NCI-H226 (cell line): ENCODE measurements around the gene HSD17B4.
A peak's percentile ranks its signal among the peaks of the same experiment; 100 is the strongest.
"Not testable (repeated sequence)": the region's sequence is repeated elsewhere in the genome, so short reads cannot be mapped to it uniquely, and the experiment has no call there.

Experiments used
- DNase-seq: peaks from one replicate; pipeline ENCODE4 v3.0.0-alpha.2; 2015

The HSD17B4 gene

GRCh38 chr5:119452373-119453039 lies at the start of gene HSD17B4:
HSD17B4 (plus strand) TSS chr5:119452497; CDS start chr5:119452576, 79 bp downstream.
- peak; percentile 84 for DNase-seq

- DNase-seq, result no peak
Measured at GRCh38 chr5:119402555-119402954, 49.7 kb upstream of the HSD17B4 start.

DNA sequence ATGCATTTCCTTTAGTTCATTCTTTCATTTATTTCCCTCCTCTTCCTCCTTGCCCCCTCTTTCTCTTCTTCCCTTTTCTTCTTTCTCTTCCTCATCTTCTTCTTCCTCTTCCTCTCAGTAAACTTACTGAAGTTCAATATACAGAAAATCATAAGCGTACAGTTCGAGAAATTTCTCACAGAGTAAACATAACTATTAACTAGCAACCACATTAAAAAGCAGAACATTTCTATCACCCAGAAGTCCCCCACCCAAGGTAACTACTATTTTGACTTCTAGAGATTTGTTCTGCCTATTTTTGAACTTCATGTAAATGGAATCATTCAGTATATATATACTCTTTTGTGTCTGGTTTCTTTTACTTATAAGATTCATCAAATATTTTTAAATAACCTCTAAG lies 48.3 kb upstream of the HSD17B4 start:
- DNase-seq, result no peak

DNA sequence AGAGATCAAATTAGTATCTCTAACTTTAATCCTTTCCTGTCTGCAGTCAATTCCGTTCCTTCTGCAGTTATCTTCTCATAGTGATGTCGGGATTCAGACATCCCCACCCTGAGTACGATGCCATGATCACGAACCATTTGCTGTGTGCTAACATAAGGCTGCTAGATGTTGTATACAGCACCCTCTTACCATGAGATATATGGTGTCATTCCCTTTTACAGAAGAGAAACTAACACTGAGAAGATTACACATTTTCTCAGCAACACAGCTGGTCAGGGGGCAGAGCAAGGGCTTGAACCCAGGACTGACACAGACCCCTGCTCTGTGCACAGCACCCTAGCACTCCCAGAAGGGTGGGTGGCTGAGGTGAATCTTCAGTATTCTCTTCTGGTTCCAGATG lies 46.9 kb upstream of the HSD17B4 start:
- no peak for DNase-seq

DNA sequence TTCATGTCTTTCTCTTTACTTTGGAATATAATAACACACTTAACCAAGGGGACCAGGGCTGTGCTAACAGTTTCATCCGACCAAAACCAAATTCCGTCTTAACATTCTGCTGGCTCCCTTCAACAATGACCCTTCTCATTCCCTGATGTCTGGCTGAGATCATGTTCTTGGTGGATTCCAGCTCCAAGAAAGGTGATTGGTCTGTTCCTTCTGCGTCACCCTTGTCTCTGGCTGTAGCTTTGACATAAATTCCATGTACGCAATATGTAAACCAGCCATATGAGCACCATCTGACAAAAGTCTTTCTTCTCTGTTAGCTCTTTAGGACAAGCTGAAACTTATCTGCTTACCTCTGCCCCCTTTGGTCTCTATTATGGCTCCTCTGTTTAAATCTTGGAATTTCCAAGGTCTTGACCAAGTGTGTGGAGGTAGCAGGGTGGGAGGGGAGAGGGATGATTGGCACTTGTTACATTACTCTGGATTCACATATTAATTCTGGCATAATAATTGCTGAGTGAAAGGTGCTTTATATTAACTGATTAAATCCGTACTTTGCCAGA lies 45.7 kb upstream of the HSD17B4 start:
- no peak for DNase-seq

- no peak for DNase-seq
Measured at GRCh38 chr5:119409235-119409815, 43.0 kb upstream of the HSD17B4 start.

DNA sequence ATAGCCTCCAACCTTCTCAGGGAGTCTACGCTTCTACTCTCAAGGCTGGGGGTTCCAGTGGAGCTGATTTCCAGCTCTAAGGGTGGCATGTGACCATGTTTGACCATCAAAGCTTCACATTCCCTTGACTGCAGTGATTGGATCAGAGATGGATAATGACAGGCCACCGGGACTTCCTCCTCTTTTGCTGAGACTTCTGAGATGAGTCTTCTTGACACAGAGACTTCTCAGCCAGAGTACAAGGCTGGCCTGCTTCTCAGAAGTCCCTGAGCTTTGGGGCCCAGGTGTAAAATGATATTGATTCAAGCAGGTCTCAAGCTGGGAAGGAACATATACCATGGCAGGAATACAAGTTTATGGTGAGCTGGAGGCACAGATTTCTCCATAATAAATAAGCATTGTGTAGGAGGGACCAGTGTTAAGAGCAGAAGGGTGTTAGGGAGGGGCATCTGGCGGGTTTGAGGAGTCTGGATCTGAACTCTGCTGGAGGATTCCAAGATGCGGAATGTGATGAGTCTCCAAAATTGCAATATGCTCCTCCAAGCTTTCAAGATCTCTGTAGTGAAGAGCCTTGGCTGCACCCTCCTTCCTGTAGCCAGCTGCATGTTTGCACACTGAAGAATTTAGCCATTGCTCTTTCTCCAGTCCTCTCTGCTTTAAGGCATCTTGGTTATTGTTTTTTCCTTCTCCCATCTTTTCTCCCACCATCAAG lies 41.7 kb upstream of the HSD17B4 start:
- DNase-seq, result no peak

DNA sequence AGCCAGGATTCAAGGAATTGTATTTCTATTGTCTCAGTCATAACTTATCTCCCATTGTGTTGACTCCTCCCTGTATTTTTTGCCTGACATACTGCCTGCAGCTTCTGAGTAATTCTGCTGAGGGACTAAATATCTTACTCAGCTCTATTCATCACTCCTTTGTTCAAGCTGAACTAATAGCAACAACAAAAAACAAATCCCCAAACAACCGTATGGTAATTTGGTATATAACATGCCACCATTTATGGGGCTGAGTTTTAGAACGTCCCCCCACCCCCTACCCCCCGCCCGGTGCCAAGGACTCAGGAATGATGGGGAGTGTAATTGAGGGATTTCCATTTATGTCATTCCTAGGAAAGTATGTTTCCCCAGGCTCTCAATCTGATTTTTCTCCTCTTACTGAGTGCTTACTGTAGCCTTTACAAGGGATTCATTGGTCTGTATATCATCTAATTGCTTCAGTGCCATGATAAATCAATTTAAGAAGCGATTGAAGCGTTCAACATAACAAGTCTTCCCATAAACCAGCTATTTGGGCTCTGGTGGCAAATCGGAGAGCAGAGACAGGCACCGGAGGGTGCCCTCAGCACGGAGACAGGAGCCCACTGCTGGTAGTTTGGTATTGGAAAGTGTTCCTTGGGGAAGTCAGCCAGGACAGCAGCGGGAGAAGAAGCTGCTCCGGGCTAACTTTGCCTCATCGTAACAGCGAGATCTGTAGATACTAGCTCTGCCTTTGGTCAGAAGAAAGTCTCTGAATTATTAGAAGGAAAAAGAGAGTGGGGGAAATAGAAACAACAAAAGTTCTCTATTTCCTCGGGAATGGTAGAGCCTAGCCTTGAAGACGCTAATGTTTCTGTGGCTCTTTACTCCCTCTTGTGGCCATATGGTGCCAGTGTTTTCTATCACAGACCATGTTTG lies 40.7 kb upstream of the HSD17B4 start:
- peak; percentile 83 for DNase-seq

DNA sequence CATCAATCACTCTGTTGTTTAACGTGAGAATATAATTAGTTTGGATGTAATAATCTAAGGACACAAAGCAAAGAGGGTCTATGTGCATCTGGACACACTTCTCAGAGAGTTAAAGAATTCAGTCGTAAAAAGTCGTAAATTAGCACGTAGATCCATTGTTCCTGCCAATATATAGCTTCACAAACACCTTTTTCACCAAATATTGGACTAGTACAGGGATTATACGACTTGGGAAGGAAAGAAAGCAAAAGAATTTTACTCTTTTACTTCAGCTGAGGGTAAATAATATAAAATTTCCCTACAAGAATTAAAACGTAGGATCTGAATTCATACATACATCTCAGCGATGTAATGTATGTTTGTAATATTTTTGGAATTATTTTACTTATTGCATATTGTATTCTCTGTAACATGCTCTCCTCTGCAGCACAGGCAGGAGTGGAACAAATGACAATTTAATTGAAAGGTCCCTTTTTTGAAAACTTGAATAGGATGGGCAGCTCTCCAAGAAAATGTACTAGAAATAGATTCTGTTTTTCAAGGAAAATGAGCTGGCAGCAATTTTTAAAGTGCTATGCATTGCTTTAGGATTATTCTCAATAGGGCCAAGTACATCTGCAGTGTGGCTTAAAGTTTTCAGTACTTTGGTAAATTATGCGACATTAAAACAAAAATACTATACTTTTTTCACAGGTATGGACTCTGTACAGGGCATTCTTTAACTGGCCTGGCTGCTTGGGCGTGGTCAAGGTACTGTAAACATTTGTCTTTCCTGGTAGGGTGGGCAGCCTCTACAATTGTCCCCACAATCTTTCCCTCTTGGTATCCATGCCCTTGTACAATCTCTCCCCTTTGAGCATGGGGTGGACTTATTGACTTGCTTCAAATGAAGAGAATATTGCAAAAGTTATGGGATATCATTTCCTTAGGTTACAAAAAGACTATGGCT lies 39.7 kb upstream of the HSD17B4 start:
- no peak for DNase-seq

DNA sequence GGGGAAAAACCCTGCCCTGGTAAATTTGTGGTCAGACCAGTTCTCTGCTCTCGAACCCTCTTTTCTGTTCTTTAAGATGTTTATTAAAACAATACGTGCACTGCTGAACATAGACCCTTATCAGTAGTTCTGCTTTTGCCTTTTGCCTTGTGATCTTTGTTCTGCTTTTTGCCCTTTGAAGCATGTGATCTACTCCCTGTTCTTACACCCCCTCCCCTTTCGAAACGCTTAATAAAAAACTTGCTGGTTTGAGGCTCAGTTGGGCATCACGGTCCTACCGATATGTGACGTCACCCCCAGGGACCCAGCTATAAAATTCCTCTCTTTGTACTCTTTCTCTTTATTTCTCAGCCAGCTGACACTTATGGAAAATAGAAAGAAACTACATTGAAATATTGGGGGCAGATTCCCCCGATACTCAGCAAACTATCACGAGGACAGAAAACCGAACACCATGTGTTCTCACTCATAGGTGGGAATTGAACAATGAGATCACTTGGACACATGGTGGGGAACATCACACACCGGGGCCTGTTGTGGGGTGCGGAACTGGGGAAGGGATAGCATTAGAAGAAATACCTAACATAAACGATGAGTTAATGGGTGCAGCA lies 38.1 kb upstream of the HSD17B4 start:
- not testable (repeated sequence) for DNase-seq

GRCh38 chr5:119417891-119418605 lies 34.2 kb upstream of the HSD17B4 start:
- peak; percentile 96 for DNase-seq

GRCh38 chr5:119418606-119419100 lies 33.6 kb upstream of the HSD17B4 start:
- DNase-seq, result peak; percentile 89

DNA sequence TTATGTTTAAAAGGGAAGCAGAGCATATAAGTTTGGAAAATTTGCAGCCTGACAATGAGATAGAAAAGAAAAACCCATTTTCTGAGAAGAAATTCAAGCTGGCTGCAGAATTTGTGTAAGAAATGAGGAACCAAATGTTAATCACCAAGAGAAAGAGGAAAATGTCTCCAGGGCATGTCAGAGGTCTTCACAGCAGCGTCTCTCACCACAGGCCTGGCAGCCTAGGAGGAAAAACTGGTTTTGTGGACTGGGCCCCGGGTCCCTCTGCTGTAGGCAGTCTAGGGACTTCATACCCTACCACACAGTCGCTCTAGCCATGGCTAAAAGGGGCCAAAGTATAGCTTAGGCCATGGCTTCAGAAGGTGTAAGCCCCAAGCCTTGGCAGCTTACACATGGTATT lies 32.1 kb upstream of the HSD17B4 start:
- DNase-seq, result no peak

DNA sequence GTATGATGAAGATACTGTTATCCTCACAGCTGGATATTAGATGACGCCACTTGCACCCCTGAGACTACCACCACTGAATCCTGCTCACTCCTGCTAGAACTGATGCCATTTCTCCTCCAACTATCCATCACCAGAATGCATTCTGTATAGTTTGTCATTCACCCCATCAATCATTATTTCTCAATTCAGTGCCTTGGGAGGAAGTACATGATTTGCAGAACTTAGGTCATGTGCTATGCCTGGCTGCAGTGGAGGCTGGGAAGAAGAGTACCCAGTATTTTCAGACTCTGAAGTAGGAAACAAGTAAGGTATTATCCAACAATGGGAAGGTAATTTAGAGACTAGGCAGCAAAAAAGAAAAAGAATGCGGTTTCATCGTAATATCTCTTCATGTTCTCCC lies 26.2 kb upstream of the HSD17B4 start:
- no peak for DNase-seq

- no peak for DNase-seq
Measured at GRCh38 chr5:119427060-119427459, 25.2 kb upstream of the HSD17B4 start.

DNA sequence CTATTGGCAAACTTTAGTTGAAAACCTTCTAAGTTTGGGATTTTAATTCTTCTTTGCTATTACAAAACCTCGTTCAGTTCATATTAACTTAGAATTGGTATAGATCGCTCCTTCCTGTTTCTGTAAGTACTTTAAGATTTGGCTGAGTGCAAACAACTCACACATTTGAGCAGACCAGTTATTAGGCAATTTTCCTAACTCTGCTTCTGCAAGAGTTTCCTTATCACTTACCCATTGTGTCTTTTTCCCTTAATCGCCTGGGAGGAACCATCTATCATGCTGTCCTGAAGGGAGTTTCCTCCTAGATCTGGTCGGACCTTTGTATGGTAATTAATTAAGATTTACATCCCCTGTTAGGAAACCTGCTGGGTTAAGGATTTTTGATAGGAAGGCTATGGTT lies 24.7 kb upstream of the HSD17B4 start:
- DNase-seq, result peak; percentile 63

- not testable (repeated sequence) for DNase-seq
Measured at GRCh38 chr5:119428166-119428565, 24.1 kb upstream of the HSD17B4 start.

GRCh38 chr5:119428574-119428973 lies 23.7 kb upstream of the HSD17B4 start:
- not testable (repeated sequence) for DNase-seq

GRCh38 chr5:119432674-119433237 lies 19.5 kb upstream of the HSD17B4 start:
- DNase-seq, result not testable (repeated sequence)
